T-helper 17 cell (primary cell): Measurements from ENCODE around the gene IFNA13. TPM values are rescaled to one million over a fixed set of nuclear protein-coding genes. Genes with fewer than 3 reads are reported as not detected.

ENCODE experiments used
- ATAC-seq: fragments of 150-1000 bp; cut with Tn5 transposase; 2 replicates; pipeline ENCODE4 v1.10.0; 2021; ENCODE audit warnings: mild to moderate bottlenecking, moderate library complexity
- DNase-seq, 3 donors: peaks; one replicate each; pipeline versions ENCODE4 v3.0.0 to v3.0.0-alpha.2; 2020 to 2021
- H3K9me3 ChIP-seq: one replicate; pipeline ENCODE4 v1.7.0; 2013; ENCODE audit warnings: low read length, mild to moderate bottlenecking; ENCODE audit not compliant: control insufficient read depth, poor library complexity, severe bottlenecking
- H3K27ac Mint-ChIP-seq: one replicate; pipeline ENCODE4 v1.8.0; 2022; ENCODE audit warnings: mild to moderate bottlenecking, moderate library complexity, mixed read lengths
- H3K27me3 Mint-ChIP-seq: one replicate; pipeline ENCODE4 v1.8.0; 2022; ENCODE audit warnings: mixed read lengths
- H3K36me3 Mint-ChIP-seq: one replicate; pipeline ENCODE4 v1.8.0; 2022; ENCODE audit warnings: low read depth, mixed read lengths
- H3K4me1 Mint-ChIP-seq: one replicate; pipeline ENCODE4 v1.8.0; 2022; ENCODE audit warnings: mild to moderate bottlenecking, mixed read lengths
- H3K4me3 Mint-ChIP-seq: one replicate; pipeline ENCODE4 v1.8.0; 2022; ENCODE audit warnings: mild to moderate bottlenecking, moderate library complexity, mixed read lengths
- total RNA-seq, 4 donors: library from RNA in 2 of 4; stranded (reverse) in 2 of 4; gene quantifications; one replicate each; pipeline ENCODE4 v1.2.3 and lab custom pipeline; 2022 to 2026

Gene IFNA13
- total RNA-seq: not detected
- 0 reads per million in 2 donors for total RNA-seq (lab: John Stamatoyannopoulos, UW)

DNA sequence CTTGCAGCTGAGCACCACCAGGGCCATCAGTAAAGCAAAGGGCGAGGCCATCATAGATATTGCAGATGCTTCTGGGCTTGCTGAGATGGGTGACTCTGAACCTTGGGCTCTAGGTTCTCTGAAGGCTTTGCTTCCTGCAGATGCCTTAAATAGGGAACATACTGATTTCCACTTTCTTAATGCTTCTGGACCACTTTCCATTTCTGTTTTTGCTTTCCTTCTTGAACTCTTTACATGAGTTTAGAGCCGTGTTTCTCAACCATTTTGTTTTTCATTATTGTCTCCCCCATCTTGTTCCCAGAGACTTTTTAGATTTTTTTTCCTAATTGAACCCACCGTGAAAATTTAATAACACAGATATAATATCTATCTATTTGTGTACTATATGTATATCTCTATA, at the start of gene IFNA13:
TSS of gene IFNA13 (minus strand) at position 101 of the 400 bp plus-strand sequence. CDS start at position 54, 47 bp downstream.
- Mint-ChIP-seq H3K4me3 (no peak within 1 kb of the TSS), H3K27me3 (peaks cover 53% of the 10 kb centered on the region), H3K4me1 (peaks cover 2% of the 10 kb centered on the region), H3K36me3 (peaks cover 3% of the 10 kb centered on the region), H3K27ac (no peak within 1 kb of the TSS)
- ATAC-seq (no peak), DNase-seq (no peak)
- H3K9me3 ChIP-seq: no peaks in the 10 kb centered on the region

DNA sequence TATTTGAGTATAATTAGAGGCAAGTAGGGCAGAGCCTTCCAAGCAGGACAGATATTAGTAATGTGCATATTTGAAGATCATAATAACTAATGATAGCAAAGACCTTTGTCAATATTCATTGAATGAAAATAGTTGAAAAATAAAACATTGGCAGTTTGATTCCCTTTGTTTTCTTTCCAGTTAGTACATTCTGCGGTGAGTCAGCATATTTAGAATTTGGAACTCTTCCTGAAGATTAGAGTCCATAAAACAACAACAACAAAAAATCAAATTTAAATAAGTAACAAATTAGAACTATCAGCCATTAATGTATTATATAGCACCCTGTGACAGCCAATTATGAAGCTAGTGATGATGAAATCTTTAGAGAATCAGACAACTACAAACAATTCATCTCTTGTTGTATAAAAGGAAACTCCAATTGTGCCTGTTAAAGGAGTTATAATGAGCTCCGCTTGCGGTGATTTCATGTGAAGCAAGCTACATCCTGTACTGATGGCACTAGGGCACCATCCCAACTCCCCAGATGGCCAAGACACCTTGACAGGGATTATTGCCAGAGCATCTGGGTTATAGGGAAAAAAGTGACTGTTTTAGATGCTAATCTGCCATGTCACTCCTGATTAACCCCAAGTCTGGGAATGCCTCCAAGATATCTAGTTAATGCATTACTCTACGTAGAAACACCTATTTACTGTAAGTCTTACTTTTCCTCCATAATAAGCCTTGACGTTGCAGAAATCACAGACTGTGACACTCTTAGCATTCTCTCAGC, 47.8 kb upstream of the IFNA13 start:
- H3K9me3 ChIP-seq: no peaks in the 10 kb centered on the region
- Mint-ChIP-seq H3K4me1 (peaks cover 9% of the 10 kb centered on the region), H3K36me3 (peaks cover 4% of the 10 kb centered on the region), H3K4me3 (no peak overlapping the region), H3K27me3 (peaks cover 50% of the 10 kb centered on the region), H3K27ac (no peak overlapping the region)
- no peak for DNase-seq
- no peak for ATAC-seq

- no peaks in the 10 kb centered on the region for H3K9me3 ChIP-seq
- Mint-ChIP-seq H3K4me3 (no peak overlapping the region), H3K4me1 (peaks cover 9% of the 10 kb centered on the region), H3K27ac (peak overlapping the region; percentile 14), H3K36me3 (peaks cover 7% of the 10 kb centered on the region), H3K27me3 (peaks cover 58% of the 10 kb centered on the region)
- DNase-seq (no peak), ATAC-seq (no peak)
Observed at GRCh38 chr9:21414220-21414940, 46.5 kb upstream of the IFNA13 start.

DNA sequence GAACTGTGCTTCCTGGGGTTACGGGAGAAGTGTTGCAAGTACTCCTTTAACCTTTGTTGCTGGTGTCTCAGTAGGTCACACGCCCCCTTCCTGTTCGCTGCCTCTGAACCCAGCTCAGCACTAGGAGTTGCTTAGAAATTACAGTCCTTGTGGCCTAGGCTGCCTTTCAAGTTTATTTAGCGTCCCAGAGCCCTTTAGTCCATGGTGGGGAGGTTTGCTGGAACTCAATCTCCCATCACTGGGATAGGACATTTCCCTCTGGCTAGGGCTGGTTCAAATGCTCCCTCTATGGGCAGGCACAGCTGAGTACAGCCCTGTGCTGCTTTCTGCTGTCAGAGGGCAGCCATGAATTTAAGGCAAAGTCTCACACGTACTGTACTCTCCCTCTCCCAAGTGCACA, 45.8 kb upstream of the IFNA13 start:
- Mint-ChIP-seq H3K4me3 (no peak overlapping the region), H3K27ac (peak overlapping the region; percentile 14), H3K27me3 (peaks cover 63% of the 10 kb centered on the region), H3K4me1 (peaks cover 9% of the 10 kb centered on the region), H3K36me3 (peaks cover 7% of the 10 kb centered on the region)
- ATAC-seq (peak; percentile 60), DNase-seq (no peak)
- no peaks in the 10 kb centered on the region for H3K9me3 ChIP-seq

- ATAC-seq (no peak), DNase-seq (no peak)
- peaks cover 7% of the 10 kb centered on the region for H3K36me3 Mint-ChIP-seq
- no peak overlapping the region for H3K27ac Mint-ChIP-seq
- no peaks in the 10 kb centered on the region for H3K9me3 ChIP-seq
- H3K27me3 Mint-ChIP-seq: peaks cover 63% of the 10 kb centered on the region
- no peak overlapping the region for H3K4me3 Mint-ChIP-seq
- H3K4me1 Mint-ChIP-seq: peaks cover 9% of the 10 kb centered on the region
Observed at GRCh38 chr9:21413151-21413550, 45.3 kb upstream of the IFNA13 start.

DNA sequence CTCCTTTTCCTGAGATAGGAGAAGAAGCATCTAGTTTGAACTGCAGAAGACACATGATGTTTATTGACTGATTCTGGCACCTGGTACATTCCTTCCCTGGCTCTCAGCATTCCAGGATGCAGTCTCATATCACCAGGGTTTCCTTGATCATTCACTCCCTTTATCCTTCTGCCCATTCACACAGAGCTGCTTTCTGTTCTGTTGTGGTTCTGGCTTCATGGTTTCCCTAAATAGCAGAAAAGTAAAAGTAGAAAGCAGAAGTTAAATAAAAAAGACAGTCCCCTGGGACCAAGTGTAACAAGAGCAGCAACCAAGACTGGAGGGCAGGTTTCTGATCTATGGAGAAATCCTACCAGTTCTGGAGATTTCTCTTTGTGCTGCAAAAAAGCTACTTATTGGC, 44.2 kb upstream of the IFNA13 start:
- DNase-seq (no peak), ATAC-seq (no peak)
- Mint-ChIP-seq H3K27ac (no peak overlapping the region), H3K4me3 (no peak overlapping the region), H3K27me3 (peaks cover 57% of the 10 kb centered on the region), H3K4me1 (peaks cover 6% of the 10 kb centered on the region), H3K36me3 (peaks cover 7% of the 10 kb centered on the region)
- no peaks in the 10 kb centered on the region for H3K9me3 ChIP-seq

DNA sequence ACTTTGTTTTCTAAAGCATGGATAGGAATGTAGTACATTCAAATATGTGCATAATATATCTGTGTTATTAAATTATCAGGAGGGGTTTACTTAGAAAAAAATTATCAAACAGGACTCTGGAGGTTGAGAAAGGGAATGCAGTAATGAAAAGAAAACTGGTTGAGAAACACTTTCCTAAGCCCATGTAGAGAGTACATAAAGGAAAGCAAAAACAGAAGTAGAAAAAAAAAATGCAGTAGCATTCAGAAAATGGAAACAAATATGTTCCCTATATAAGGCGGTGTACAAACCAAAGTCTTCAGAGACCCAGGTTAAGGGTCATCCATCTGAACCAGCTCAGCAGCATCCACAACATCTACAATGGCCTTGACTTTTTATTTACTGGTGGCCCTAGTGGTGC, 41.0 kb upstream of the IFNA13 start, which contains the start of gene IFNA8:
TSS of gene IFNA8 (plus strand) at position 301 of the 400 bp plus-strand sequence. CDS start at position 361, 60 bp downstream.
- no peak within 1 kb of the TSS for H3K4me3 Mint-ChIP-seq

DNA sequence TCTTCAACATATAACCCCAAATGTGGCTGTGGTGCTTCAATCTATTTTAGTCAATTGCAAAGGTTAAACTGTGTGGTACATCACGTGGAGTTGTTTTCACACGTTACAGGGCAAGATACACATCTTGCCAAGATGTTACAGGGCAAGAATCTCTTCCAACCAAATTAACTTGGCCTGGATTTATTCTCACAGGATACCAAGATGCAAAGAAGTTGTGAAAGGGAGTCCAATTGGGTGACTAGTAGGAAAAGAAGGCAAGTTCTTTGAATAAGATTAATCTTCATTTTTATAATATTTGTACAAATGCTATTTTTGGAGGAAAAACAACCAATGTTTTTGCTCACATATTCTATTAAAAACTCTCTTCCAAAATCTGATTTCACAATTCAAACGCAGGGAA, 36.3 kb upstream of the IFNA13 start:
- ATAC-seq (no peak), DNase-seq (no peak)
- H3K27ac Mint-ChIP-seq: no peak overlapping the region
- no peak overlapping the region for H3K4me3 Mint-ChIP-seq
- H3K9me3 ChIP-seq: no peaks in the 10 kb centered on the region
- no peaks in the 10 kb centered on the region for H3K36me3 Mint-ChIP-seq
- H3K4me1 Mint-ChIP-seq: peaks cover 7% of the 10 kb centered on the region
- peaks cover 51% of the 10 kb centered on the region for H3K27me3 Mint-ChIP-seq

More for the DNA sequence above, 41.0 kb upstream of the IFNA13 start, which contains the start of gene IFNA8:
- H3K9me3 ChIP-seq: no peaks in the 10 kb centered on the region
- Mint-ChIP-seq H3K27me3 (peaks cover 42% of the 10 kb centered on the region), H3K36me3 (peaks cover 2% of the 10 kb centered on the region), H3K4me1 (peaks cover 2% of the 10 kb centered on the region), H3K27ac (no peak within 1 kb of the TSS)
- DNase-seq: no peak
- ATAC-seq: no peak

- Mint-ChIP-seq H3K36me3 (no peaks in the 10 kb centered on the region), H3K4me3 (peak overlapping the region; percentile 12), H3K27ac (no peak overlapping the region), H3K27me3 (peaks cover 63% of the 10 kb centered on the region), H3K4me1 (peaks cover 7% of the 10 kb centered on the region)
- no peak for DNase-seq
- ATAC-seq: peak; percentile 49
- H3K9me3 ChIP-seq: no peaks in the 10 kb centered on the region
Observed at GRCh38 chr9:21402386-21403251, 34.8 kb upstream of the IFNA13 start.

- Mint-ChIP-seq H3K4me3 (no peak overlapping the region), H3K27me3 (peaks cover 77% of the 10 kb centered on the region), H3K4me1 (peaks cover 13% of the 10 kb centered on the region), H3K36me3 (peaks cover 2% of the 10 kb centered on the region), H3K27ac (no peak overlapping the region)
- no peak for ATAC-seq
- DNase-seq: no peak
- no peaks in the 10 kb centered on the region for H3K9me3 ChIP-seq
Observed at GRCh38 chr9:21399956-21400355, 32.1 kb upstream of the IFNA13 start.

GRCh38 chr9:21398955-21399489, 31.2 kb upstream of the IFNA13 start:
- H3K4me3 Mint-ChIP-seq: no peak overlapping the region
- peaks cover 2% of the 10 kb centered on the region for H3K36me3 Mint-ChIP-seq
- no peaks in the 10 kb centered on the region for H3K9me3 ChIP-seq
- no peak for ATAC-seq
- H3K4me1 Mint-ChIP-seq: peaks cover 13% of the 10 kb centered on the region
- DNase-seq: no peak
- peaks cover 73% of the 10 kb centered on the region for H3K27me3 Mint-ChIP-seq
- no peak overlapping the region for H3K27ac Mint-ChIP-seq

GRCh38 chr9:21395778-21396717, 28.2 kb upstream of the IFNA13 start:
- DNase-seq (peak; percentile 33 to 45 (median 43)), ATAC-seq (peak; percentile 79)
- Mint-ChIP-seq H3K4me3 (peak overlapping the region; percentile 83), H3K27me3 (peaks cover 79% of the 10 kb centered on the region), H3K36me3 (peaks cover 2% of the 10 kb centered on the region), H3K27ac (no peak overlapping the region), H3K4me1 (peaks cover 10% of the 10 kb centered on the region)
- H3K9me3 ChIP-seq: no peaks in the 10 kb centered on the region
